Colonic mucosa (tissue), 4 donors: ENCODE data around the gene MT4. TPM values are rescaled to one million over a fixed set of nuclear protein-coding genes. Genes with fewer than 3 reads are reported as not detected.
A peak's percentile ranks its signal among the peaks of the same experiment; 100 is the strongest.

Experiments used
- DNase-seq: peaks from one replicate; pipeline ENCODE4 v3.0.0-alpha.2; 2020
- H3K27ac ChIP-seq: fragments of 200-600 bp; one replicate; pipeline ENCODE4 v1.8.0; 2021
- H3K27me3 ChIP-seq: fragments of 200-600 bp; one replicate; pipeline ENCODE4 v1.8.0; 2021
- H3K36me3 ChIP-seq: fragments of 200-600 bp; one replicate; pipeline ENCODE4 v1.8.0; 2021
- H3K4me1 ChIP-seq: fragments of 200-600 bp; one replicate; pipeline ENCODE4 v1.8.0; 2021; ENCODE audit warnings: mild to moderate bottlenecking
- H3K4me3 ChIP-seq: fragments of 200-600 bp; one replicate; pipeline ENCODE4 v1.8.0; 2021
- H3K9ac ChIP-seq, 2 donors: one replicate each; pipeline ENCODE4 v1.7.0; 2013; ENCODE audit warnings: control low read depth in 2 of 2, low read depth in 2 of 2, low read length in 2 of 2
- H3K9me3 ChIP-seq: fragments of 200-600 bp; one replicate; pipeline ENCODE4 v1.8.0; 2021
- intact Hi-C: fragments of 100-400 bp; cut with DNase I; formaldehyde crosslinking; loops from one replicate; pipeline ENCODE4 v1.14.1; 2022
- total RNA-seq, 2 donors: library from RNA; stranded (reverse); fragmentation: NEBNext Ultra II Directional in 1 of 2; extraction: Animal tissue kit (Norgen Biotek cat#: 25700) in 1 of 2; gene quantifications; one replicate each; pipeline ENCODE4 v1.2.1, GENCODE V29; 2021
- TF ChIP-seq, protein P1 (sequence below): fragments of 200-600 bp; IDR thresholded peaks from one replicate; pipeline ENCODE4 v1.8.0; 2022; ENCODE audit warnings: antibody characterized with exemption, mild to moderate bottlenecking
- donor health status: healthy.
- donor health status: DM: no; HTN: no; CAD: no.
- donor health status: DM: no; HTN: no; CAD: no.

MT4 gene
- total RNA-seq, 2 donors from 2014 or later, result not detected

DNA sequence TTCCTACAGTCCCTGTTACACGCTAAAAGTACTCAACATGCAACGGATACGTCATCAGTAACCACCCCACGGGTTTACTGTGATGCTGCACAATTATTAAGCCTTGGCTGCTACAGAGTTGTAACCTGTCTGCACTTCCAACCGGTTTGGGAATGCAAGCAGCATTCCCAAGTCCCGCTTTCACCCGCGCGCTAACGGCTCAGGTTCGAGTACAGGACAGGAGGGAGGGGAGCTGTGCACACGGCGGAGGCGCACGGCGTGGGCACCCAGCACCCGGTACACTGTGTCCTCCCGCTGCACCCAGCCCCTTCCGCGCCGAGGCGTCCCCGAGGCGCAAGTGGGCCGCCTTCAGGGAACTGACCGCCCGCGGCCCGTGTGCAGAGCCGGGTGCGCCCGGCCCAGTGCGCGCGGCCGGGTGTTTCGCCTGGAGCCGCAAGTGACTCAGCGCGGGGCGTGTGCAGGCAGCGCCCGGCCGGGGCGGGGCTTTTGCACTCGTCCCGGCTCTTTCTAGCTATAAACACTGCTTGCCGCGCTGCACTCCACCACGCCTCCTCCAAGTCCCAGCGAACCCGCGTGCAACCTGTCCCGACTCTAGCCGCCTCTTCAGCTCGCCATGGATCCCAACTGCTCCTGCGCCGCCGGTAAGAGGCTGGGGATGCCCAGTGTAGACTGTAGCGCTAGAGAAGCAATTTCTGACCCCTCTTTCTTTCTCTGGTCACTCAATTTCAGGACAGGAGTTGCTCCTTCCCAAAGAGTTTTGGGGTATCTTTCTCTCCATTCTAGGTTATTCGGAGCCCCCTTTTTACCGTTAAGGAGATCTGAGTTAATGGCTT lies 43.4 kb downstream of the MT4 start, which contains the start of gene MT2A:
Gene MT2A (plus strand): TSS at position 542 of the 833 bp plus-strand sequence. CDS start 72 bp downstream, at position 614.
- Histone ChIP-seq H3K4me3 (peak within 1 kb of the TSS; percentile 54), H3K27me3 (no peaks in the 10 kb centered on the region), H3K36me3 (no peaks in the 10 kb centered on the region), H3K27ac (peak within 1 kb of the TSS; percentile 88), H3K9me3 (no peaks in the 10 kb centered on the region), H3K4me1 (peaks cover 11% of the 10 kb centered on the region), H3K9ac (peak within 1 kb of the TSS; percentile 64 to 94)
- TF ChIP-seq, protein P1, sequence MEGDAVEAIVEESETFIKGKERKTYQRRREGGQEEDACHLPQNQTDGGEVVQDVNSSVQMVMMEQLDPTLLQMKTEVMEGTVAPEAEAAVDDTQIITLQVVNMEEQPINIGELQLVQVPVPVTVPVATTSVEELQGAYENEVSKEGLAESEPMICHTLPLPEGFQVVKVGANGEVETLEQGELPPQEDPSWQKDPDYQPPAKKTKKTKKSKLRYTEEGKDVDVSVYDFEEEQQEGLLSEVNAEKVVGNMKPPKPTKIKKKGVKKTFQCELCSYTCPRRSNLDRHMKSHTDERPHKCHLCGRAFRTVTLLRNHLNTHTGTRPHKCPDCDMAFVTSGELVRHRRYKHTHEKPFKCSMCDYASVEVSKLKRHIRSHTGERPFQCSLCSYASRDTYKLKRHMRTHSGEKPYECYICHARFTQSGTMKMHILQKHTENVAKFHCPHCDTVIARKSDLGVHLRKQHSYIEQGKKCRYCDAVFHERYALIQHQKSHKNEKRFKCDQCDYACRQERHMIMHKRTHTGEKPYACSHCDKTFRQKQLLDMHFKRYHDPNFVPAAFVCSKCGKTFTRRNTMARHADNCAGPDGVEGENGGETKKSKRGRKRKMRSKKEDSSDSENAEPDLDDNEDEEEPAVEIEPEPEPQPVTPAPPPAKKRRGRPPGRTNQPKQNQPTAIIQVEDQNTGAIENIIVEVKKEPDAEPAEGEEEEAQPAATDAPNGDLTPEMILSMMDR, result no peak
- peak; percentile 96 for DNase-seq
- intact Hi-C loops, result loop anchor here (10.0 kb wide), 1 partner anchor 93 kb away; no protein-coding TSS in a partner anchor

DNA sequence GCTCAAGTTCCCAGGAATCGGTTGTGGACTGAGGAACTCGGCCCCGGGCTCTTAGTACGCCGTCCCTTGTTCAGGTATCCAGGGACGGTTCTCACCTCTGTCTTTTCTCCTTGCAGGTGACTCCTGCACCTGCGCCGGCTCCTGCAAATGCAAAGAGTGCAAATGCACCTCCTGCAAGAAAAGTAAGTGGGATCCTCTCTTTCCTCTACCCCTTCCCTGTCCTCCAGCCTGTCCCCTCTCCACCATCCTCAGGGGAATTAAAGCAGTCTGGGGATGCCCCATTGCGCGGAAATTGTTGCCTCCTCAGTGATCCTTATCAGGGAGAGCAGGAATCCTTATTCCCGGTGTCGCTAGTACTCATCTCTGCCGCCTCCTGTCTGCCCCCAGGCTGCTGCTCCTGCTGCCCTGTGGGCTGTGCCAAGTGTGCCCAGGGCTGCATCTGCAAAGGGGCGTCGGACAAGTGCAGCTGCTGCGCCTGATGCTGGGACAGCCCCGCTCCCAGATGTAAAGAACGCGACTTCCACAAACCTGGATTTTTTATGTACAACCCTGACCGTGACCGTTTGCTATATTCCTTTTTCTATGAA lies 44.1 kb downstream of the MT4 start:
- H3K4me1 ChIP-seq, result peaks cover 11% of the 10 kb centered on the region
- no peaks in the 10 kb centered on the region for H3K27me3 ChIP-seq
- peak overlapping the region; percentile 64 to 94 for H3K9ac ChIP-seq
- DNase-seq, result peak; percentile 50
- no peaks in the 10 kb centered on the region for H3K9me3 ChIP-seq
- H3K36me3 ChIP-seq, result no peaks in the 10 kb centered on the region
- peak overlapping the region; percentile 54 for H3K4me3 ChIP-seq
- intact Hi-C loops, result loop anchor here (10.0 kb wide), 1 partner anchor 94 kb away; no protein-coding TSS in a partner anchor
- TF ChIP-seq, protein P1, result no peak
- peak overlapping the region; percentile 88 for H3K27ac ChIP-seq

DNA sequence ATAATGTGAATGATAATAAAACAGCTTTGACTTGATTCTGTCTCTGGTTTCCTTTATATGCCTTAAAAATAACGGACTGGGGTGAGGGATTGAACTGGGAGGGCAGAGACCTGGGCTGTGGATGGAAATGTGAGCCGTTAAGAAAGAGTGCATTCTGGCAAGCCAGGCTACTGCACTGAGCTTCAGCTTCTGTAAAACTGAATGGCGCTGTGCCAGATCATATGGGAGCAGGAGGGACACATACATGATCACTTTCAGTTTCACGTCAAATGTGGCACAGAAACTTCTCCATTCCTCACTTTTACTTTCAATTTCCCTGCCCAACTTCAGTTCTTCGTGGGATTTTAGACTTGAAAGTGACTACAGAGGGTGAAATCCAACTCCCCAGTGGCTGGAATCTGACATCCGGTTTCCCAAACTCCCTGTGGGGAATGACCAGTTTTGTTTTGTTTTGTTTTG lies 44.6 kb downstream of the MT4 start:
- Histone ChIP-seq H3K4me1 (peaks cover 11% of the 10 kb centered on the region), H3K27me3 (no peaks in the 10 kb centered on the region), H3K27ac (peak overlapping the region; percentile 88), H3K4me3 (peak overlapping the region; percentile 54), H3K36me3 (no peaks in the 10 kb centered on the region), H3K9ac (peak overlapping the region; percentile 64 to 94), H3K9me3 (no peaks in the 10 kb centered on the region)
- peak; percentile 92 for DNase-seq
- intact Hi-C loops, result loop anchor here (10.0 kb wide), 1 partner anchor 95 kb away; no protein-coding TSS in a partner anchor
- TF ChIP-seq, protein P1, result no peak

DNA sequence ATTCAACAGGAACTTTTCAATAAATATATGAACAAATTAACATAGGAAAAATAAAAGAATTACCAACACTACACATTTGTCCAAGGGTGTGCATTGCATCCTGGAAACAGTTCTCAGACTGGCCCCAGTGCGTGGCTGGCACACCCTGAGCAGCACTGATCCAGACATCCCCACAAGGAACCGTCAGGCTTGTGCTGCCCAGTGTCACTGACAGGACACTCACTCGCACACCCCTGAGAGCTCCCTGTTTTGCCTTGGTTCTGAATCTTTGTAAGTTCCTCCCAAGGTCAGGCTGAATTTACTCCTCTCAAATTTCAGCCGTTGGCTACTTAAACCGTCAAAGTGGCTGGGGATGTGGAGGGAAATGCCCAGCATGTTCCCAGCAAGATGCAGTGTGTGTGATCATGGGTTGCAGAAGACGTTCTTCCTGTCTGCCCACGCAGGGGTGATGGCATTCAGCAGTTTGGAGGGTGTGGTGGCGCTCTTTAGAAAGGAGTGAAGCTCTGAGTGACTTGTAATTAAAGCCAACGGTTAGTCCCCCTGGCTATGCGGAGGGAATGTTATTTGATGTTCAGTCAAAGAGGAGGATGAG lies 45.2 kb downstream of the MT4 start:
- Histone ChIP-seq H3K27me3 (no peaks in the 10 kb centered on the region), H3K4me1 (peaks cover 11% of the 10 kb centered on the region), H3K36me3 (no peaks in the 10 kb centered on the region), H3K4me3 (peak overlapping the region; percentile 54), H3K9me3 (no peaks in the 10 kb centered on the region), H3K27ac (peak overlapping the region; percentile 88), H3K9ac (peak overlapping the region in 1 of 2 donors; percentile 94)
- intact Hi-C loops, result no loop called here
- DNase-seq, result peak; percentile 61
- TF ChIP-seq, protein P1, result no peak

DNA sequence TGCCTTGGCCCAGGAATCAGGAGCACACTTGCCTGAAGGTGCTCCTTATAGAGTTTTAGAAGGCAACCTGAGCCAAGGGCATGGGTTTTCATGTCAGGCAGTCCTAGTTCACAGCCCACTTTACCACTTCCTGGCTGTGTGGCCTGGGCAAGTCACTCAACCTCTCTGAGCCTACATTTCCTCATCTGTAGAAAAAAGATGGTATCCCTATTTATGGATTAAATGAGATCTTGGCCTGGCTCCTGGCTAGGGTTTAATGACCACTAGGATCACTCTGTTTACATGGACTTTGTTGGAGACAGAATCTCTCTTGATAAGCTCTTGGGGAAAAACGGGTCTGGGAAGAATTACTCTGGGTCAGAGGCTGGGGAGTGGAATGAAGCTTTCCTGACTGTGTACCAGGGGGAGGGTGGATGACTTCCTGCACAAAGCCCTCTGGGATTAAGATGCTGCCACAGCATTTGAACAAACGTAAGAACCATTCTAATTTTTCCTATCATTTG lies 45.8 kb downstream of the MT4 start:
- Histone ChIP-seq H3K9ac (peak overlapping the region in 1 of 2 donors; percentile 94), H3K27ac (peak overlapping the region; percentile 88), H3K9me3 (no peaks in the 10 kb centered on the region), H3K27me3 (no peaks in the 10 kb centered on the region), H3K4me1 (peaks cover 11% of the 10 kb centered on the region), H3K4me3 (peak overlapping the region; percentile 54), H3K36me3 (no peaks in the 10 kb centered on the region)
- intact Hi-C loops, result no loop called here
- no peak for DNase-seq
- TF ChIP-seq, protein P1, result no peak
